IMR-90 (cell line): ENCODE data around the gene KIF13A. TPM values are rescaled to one million over a fixed set of nuclear protein-coding genes. Genes with fewer than 3 reads are reported as not detected.

ENCODE experiments used
- ATAC-seq: fragments of 200-7000 bp; cut with Tn5 transposase; 2 replicates; pipeline ENCODE4 v1.9.1; 2020; ENCODE audit warnings: low read depth, mild to moderate bottlenecking, moderate library complexity
- BruUV-seq: library from RNA; stranded (reverse); fragments of 400-500 nt; replicated peaks from 2 replicates; lab custom pipeline; 2021; lab: Mats Ljungman, UMichigan
- CTCF ChIA-PET: fragments of 300-600 bp; formaldehyde crosslinking; extraction: SDS; loops from one replicate; lab custom pipeline; 2021; ENCODE audit warnings: antibody characterized with exemption; lab: Yijun Ruan, JAX
- POLR2A ChIA-PET: fragments of 300-600 bp; sonication (Branson Sonifier 250); formaldehyde crosslinking; loops from one replicate; lab custom pipeline; 2022; ENCODE audit warnings: antibody characterized with exemption; ENCODE audit not compliant: unreplicated experiment; lab: Charles Lee
- DNase-seq: peaks from one replicate; pipeline ENCODE4 v3.0.0; 2013
- H2AFZ ChIP-seq: replicated peaks from 2 replicates; pipeline ENCODE3; 2013; ENCODE audit warnings: low read length, mild to moderate bottlenecking; ENCODE audit not compliant: poor library complexity
- H2AK5ac ChIP-seq: 2 replicates; pipeline ENCODE4 v1.6.1; 2013; ENCODE audit warnings: low read depth, low read length, inconsistent platforms
- H2AK9ac ChIP-seq: replicated peaks from 2 replicates; pipeline ENCODE3; 2013; ENCODE audit warnings: mild to moderate bottlenecking, low read depth, low read length, moderate library complexity; ENCODE audit not compliant: poor library complexity
- H2BK120ac ChIP-seq: 2 replicates; pipeline ENCODE4 v1.6.1; 2013; ENCODE audit warnings: low read depth, low read length, inconsistent platforms
- H2BK15ac ChIP-seq: 3 replicates; pipeline ENCODE4 v1.6.1; 2013; ENCODE audit warnings: low read depth, low read length, inconsistent platforms
- H2BK20ac ChIP-seq: 2 replicates; pipeline ENCODE4 v1.6.1; 2013; ENCODE audit warnings: low read depth, mild to moderate bottlenecking, inconsistent platforms, low read length, moderate library complexity
- H2BK5ac ChIP-seq: 2 replicates; pipeline ENCODE4 v1.6.1; 2013; ENCODE audit warnings: mild to moderate bottlenecking, low read depth, low read length, inconsistent platforms; ENCODE audit not compliant: poor library complexity, severe bottlenecking
- H3K14ac ChIP-seq: replicated peaks from 2 replicates; pipeline ENCODE4 v1.6.1; 2013; ENCODE audit warnings: low read depth, low read length, inconsistent platforms
- H3K18ac ChIP-seq: 2 replicates; pipeline ENCODE4 v1.6.1; 2013; ENCODE audit warnings: low read depth, low read length, control low read depth
- H3K23ac ChIP-seq: 2 replicates; pipeline ENCODE4 v1.6.1; 2013; ENCODE audit warnings: low read depth, low read length, inconsistent platforms
- H3K27ac ChIP-seq: 2 replicates; pipeline ENCODE4 v1.5.1; 2013; ENCODE audit warnings: mild to moderate bottlenecking, control low read depth, low read length; ENCODE audit not compliant: insufficient read depth
- H3K27me3 ChIP-seq: 2 replicates; pipeline ENCODE4 v1.6.1; 2013; ENCODE audit warnings: low read length; ENCODE audit not compliant: control insufficient read depth, insufficient read depth
- H3K36me3 ChIP-seq: 2 replicates; pipeline ENCODE4 v1.6.1; 2013; ENCODE audit warnings: low read length, mixed read lengths; ENCODE audit not compliant: control insufficient read depth, insufficient read depth
- H3K4ac ChIP-seq: 2 replicates; pipeline ENCODE4 v1.6.1; 2013; ENCODE audit warnings: low read depth, low read length, inconsistent platforms
- H3K4me1 ChIP-seq: 2 replicates; pipeline ENCODE4 v1.6.1; 2013; ENCODE audit warnings: low read length, mixed read lengths; ENCODE audit not compliant: control insufficient read depth, insufficient read depth
- H3K4me2 ChIP-seq: 2 replicates; pipeline ENCODE4 v1.6.1; 2013; ENCODE audit warnings: low read depth, mild to moderate bottlenecking, control low read depth, low read length, moderate library complexity
- H3K4me3 ChIP-seq: 2 replicates; pipeline ENCODE4 v1.5.1; 2013; ENCODE audit warnings: low read depth, mild to moderate bottlenecking, control low read depth, low read length, moderate library complexity; ENCODE audit not compliant: insufficient read depth
- H3K56ac ChIP-seq: 2 replicates; pipeline ENCODE4 v1.6.1; 2013; ENCODE audit warnings: low read length, inconsistent platforms; ENCODE audit not compliant: insufficient read depth; ENCODE audit errors: extremely low read depth
- H3K79me1 ChIP-seq, 2 experiments: 2 replicates each; pipeline ENCODE4 v1.6.1; 2013; ENCODE audit warnings: low read length in 2 of 2, inconsistent platforms in 1 of 2, low read depth in 1 of 2
- H3K9ac ChIP-seq: 2 replicates; pipeline ENCODE4 v1.6.1; 2013; ENCODE audit warnings: low read depth, low read length, control low read depth
- H3K9me1 ChIP-seq: 2 replicates; pipeline ENCODE4 v1.6.1; 2013; ENCODE audit warnings: low read length, inconsistent platforms; ENCODE audit not compliant: insufficient read depth
- H3K9me3 ChIP-seq: 2 replicates; pipeline ENCODE4 v1.6.1; 2013; ENCODE audit warnings: low read length; ENCODE audit not compliant: control insufficient read depth, insufficient read depth
- H4K20me1 ChIP-seq: 2 replicates; pipeline ENCODE4 v1.6.1; 2013; ENCODE audit warnings: low read length, inconsistent platforms; ENCODE audit not compliant: insufficient read depth
- H4K5ac ChIP-seq: 2 replicates; pipeline ENCODE4 v1.6.1; 2013; ENCODE audit warnings: mild to moderate bottlenecking, low read depth, low read length, control low read depth
- H4K8ac ChIP-seq, 2 experiments: 2 replicates each; pipeline ENCODE4 v1.6.1; 2013; ENCODE audit warnings: low read depth in 2 of 2, low read length in 2 of 2, control low read depth in 1 of 2, inconsistent platforms in 1 of 2
- H4K91ac ChIP-seq: 2 replicates; pipeline ENCODE4 v1.6.1; 2013; ENCODE audit warnings: low read depth, low read length, inconsistent platforms; ENCODE audit not compliant: insufficient read depth
- BHLHE40 ChIP-seq: fragments of 150-350 bp; IDR thresholded peaks from 2 replicates; pipeline ENCODE4 v1.6.1; 2016; ENCODE audit warnings: mild to moderate bottlenecking, low read depth, low read length
- CHD1 ChIP-seq: IDR thresholded peaks from 2 replicates; pipeline ENCODE4 v1.6.1; 2012; ENCODE audit warnings: low read depth, low read length, improper control_type of control experiment
- CTCF ChIP-seq: conservative IDR thresholded peaks from 2 replicates; pipeline ENCODE4 v1.5.1; 2012; ENCODE audit warnings: mild to moderate bottlenecking, low read depth, low read length, improper control_type of control experiment
- MAFK ChIP-seq: IDR thresholded peaks from 2 replicates; pipeline ENCODE4 v1.6.1; 2012; ENCODE audit warnings: low read depth, low read length, improper control_type of control experiment
- MXI1 ChIP-seq: IDR thresholded peaks from 2 replicates; pipeline ENCODE4 v1.6.1; 2012; ENCODE audit warnings: low read depth, mild to moderate bottlenecking, low read length, moderate library complexity, borderline replicate concordance
- RCOR1 ChIP-seq: IDR thresholded peaks from 2 replicates; pipeline ENCODE4 v1.6.1; 2012; ENCODE audit warnings: mild to moderate bottlenecking, low read length, improper control_type of control experiment; ENCODE audit not compliant: insufficient replicate concordance
- RFX5 ChIP-seq: IDR thresholded peaks from 2 replicates; pipeline ENCODE4 v1.8.0; 2012; ENCODE audit warnings: low read depth, mild to moderate bottlenecking, low read length, moderate library complexity
- USF2 ChIP-seq: fragments of 150-350 bp; IDR thresholded peaks from 2 replicates; pipeline ENCODE4 v1.6.1; 2017; ENCODE audit warnings: mild to moderate bottlenecking, antibody characterized with exemption, low read length, low read depth
- WGBS, 2 experiments: methylation state at CpG; one replicate each; pipeline versions ENCODE4 v1.1.5 to v1.1.7; 2013; ENCODE audit warnings: missing lambda C conversion rate in 2 of 2; ENCODE audit not compliant: insufficient read length in 1 of 2; ENCODE audit errors: extremely low coverage in 2 of 2; 5-methylcytosine and 5-hydroxymethylcytosine counted together
- dilution Hi-C: fragments of 300-500 bp; cut with HindIII; formaldehyde crosslinking; loops from one replicate; pipeline ENCODE4 v1.14.3; 2018; ENCODE audit warnings: low sequenced_read_pairs; ENCODE audit not compliant: unreplicated experiment
- in situ Hi-C: fragments of 300-500 bp; cut with MboI; formaldehyde crosslinking; loops from 3 replicates; pipeline ENCODE4 v1.14.3; 2019; ENCODE audit warnings: low sequenced_read_pairs, inconsistent platforms, mixed read lengths
- intact Hi-C: fragments of 100-400 bp; cut with micrococcal nuclease; formaldehyde crosslinking; loops from 2 replicates; pipeline ENCODE4 v1.10.0; 2022
- polyA plus RNA-seq, 3 experiments: library from polyadenylated mRNA; depleted of rRNA; stranded (reverse); fragments of >200 nt; gene quantifications; 2 replicates each; pipeline ENCODE4 v1.2.3, GENCODE V29; 2012; ENCODE audit warnings: low replicate concordance in 1 of 3
- total RNA-seq: library from RNA; depleted of rRNA; stranded (reverse); fragments of >200 nt; gene quantifications from 2 replicates; pipeline ENCODE4 v1.2.3, GENCODE V29; 2012

KIF13A gene
- total and polyA plus RNA-seq, 2 of the 4 experiments (the other 2 are of a cell fraction): 23.3 to 51.8 TPM

- dilution Hi-C loops: no loop called here
- ChIA-PET POLR2A (no interaction called here), CTCF (interaction anchor here (1.2 kb wide), 1 partner anchor 11 kb away, joined by 3 read pairs; no protein-coding TSS in a partner anchor)
- peaks cover 10% of the 10 kb centered on the region for H3K4me1 ChIP-seq
- H2BK20ac ChIP-seq: no peak overlapping the region
- no peak overlapping the region for H2AK5ac ChIP-seq
- DNase-seq (no peak), ATAC-seq (no peak)
- no peak overlapping the region for H3K56ac ChIP-seq
- BruUV-seq: no TSS peak
- H3K79me1 ChIP-seq: peaks cover 21 to 52% of the 10 kb centered on the region in 2 experiments
- no peak overlapping the region for H3K18ac ChIP-seq
- H4K8ac ChIP-seq: no peak overlapping the region
- H2BK15ac ChIP-seq: no peak overlapping the region
- H2BK5ac ChIP-seq: no peak overlapping the region
- H2AK9ac ChIP-seq: no peak overlapping the region
- no peak overlapping the region for H3K4me2 ChIP-seq
- H4K5ac ChIP-seq: no peak overlapping the region
- H3K4me3 ChIP-seq: no peak overlapping the region
- H3K9ac ChIP-seq: no peak overlapping the region
- no peaks in the 10 kb centered on the region; the same call in 1 of the 2 replicates for H4K20me1 ChIP-seq
- no peak overlapping the region for H3K27ac ChIP-seq
- no peaks in the 10 kb centered on the region for H3K9me3 ChIP-seq
- no peak overlapping the region for H3K23ac ChIP-seq
- H3K9me1 ChIP-seq: peaks cover 9% of the 10 kb centered on the region
- no peak overlapping the region for H2BK120ac ChIP-seq
- no peak overlapping the region for H3K14ac ChIP-seq
- H3K27me3 ChIP-seq: no peaks in the 10 kb centered on the region
- no peaks in the 10 kb centered on the region for H3K36me3 ChIP-seq
- H3K4ac ChIP-seq: no peak overlapping the region
- intact Hi-C loops: no loop called here
- WGBS, 2 experiments: no CpG with 5 or more reads among the region's 1 CpG
- no peak overlapping the region for H4K91ac ChIP-seq
- H2AFZ ChIP-seq: no peak overlapping the region
- in situ Hi-C loops: no loop called here
- TF ChIP-seq CHD1 (no peak), CTCF (no peak), MAFK (no peak), RCOR1 (no peak), MXI1 (no peak), RFX5 (no peak), USF2 (no peak), BHLHE40 (no peak)
These were observed 108.7 kb downstream of the KIF13A start for GRCh38 chr6:17878734-17879133.
